ENCODE measurements around the gene ADRA2B.

DNA sequence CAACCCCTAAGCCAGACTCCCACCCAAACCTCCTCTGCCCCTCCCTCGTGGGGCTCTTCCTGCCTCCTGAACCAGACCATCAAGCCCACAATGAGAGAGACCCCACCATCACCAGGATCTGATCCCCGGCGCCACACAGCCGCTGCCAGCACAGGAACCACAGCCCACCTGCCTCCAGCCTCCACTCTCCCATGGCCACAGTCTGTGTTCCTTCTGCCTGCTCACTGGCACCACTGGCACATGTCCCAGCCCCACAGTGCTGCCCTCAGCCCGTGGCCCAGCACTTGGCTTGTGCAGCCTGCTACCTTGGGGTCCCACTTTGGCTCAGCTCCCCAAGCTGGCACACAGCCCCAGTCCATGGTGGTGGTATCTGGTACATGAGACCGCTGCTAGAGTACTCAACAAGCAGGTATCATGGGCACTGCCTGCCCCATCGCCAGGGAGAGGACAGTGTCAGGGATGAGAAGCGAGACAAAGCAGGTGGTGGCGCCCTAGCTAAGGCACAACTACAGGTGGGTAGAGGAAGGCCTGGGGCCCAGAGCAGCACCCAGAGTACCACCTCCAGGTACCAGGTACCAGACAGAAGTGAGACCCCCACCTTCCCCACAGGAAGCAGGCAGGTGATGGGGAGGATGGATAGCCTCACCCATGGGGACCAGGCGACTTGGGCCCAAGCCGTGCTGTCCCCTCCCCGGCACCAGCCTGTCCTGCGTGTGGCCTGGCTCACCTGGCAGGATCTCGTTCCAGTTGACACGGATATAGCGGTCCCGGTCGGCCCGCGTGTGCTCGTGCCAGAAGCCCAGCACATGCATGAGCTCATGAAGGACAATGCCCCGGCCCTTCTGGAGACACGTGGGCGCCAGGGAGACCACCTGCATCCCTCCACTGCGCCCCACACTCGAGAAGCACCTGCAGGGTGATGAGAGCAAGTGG lies 15.7 kb upstream of the ADRA2B start:
- no peak for TF ChIP-seq EZH2 (IDR thresholded peaks at IDR 0.05; ENCODE audit: low read length)
- TF ChIP-seq, protein P1, sequence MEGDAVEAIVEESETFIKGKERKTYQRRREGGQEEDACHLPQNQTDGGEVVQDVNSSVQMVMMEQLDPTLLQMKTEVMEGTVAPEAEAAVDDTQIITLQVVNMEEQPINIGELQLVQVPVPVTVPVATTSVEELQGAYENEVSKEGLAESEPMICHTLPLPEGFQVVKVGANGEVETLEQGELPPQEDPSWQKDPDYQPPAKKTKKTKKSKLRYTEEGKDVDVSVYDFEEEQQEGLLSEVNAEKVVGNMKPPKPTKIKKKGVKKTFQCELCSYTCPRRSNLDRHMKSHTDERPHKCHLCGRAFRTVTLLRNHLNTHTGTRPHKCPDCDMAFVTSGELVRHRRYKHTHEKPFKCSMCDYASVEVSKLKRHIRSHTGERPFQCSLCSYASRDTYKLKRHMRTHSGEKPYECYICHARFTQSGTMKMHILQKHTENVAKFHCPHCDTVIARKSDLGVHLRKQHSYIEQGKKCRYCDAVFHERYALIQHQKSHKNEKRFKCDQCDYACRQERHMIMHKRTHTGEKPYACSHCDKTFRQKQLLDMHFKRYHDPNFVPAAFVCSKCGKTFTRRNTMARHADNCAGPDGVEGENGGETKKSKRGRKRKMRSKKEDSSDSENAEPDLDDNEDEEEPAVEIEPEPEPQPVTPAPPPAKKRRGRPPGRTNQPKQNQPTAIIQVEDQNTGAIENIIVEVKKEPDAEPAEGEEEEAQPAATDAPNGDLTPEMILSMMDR (optimal IDR thresholded peaks at IDR 0.05 in 1 of 3, IDR thresholded peaks at IDR 0.05 in 1 of 3, conservative IDR thresholded peaks at IDR 0.05 in 1 of 3; ENCODE audit: extremely low read depth in 1 of 3, insufficient read depth in 2 of 3, low read length in 3 of 3): no peak
